Mucosa of rectum (tissue), 2 donors: Measurements from ENCODE around the gene RUNX3.
A peak's percentile ranks its signal among the peaks of the same experiment; 100 is the strongest.

ENCODE experiments used
- H3K27ac ChIP-seq, 2 donors: one replicate each; pipeline ENCODE4 v1.7.0; 2013; ENCODE audit warnings: inconsistent platforms in 2 of 2, low read depth in 2 of 2, low read length in 2 of 2
- H3K27me3 ChIP-seq, 2 donors: one replicate each; pipeline ENCODE4 v1.7.0; 2013; ENCODE audit warnings: low read length in 2 of 2; ENCODE audit not compliant: control insufficient read depth in 2 of 2, insufficient read depth in 2 of 2
- H3K36me3 ChIP-seq, 2 donors: one replicate each; pipeline ENCODE4 v1.7.0; 2013; ENCODE audit warnings: low read length in 2 of 2; ENCODE audit not compliant: control insufficient read depth in 2 of 2, insufficient read depth in 2 of 2
- H3K4me1 ChIP-seq, 2 donors: one replicate each; pipeline ENCODE4 v1.7.0; 2013; ENCODE audit warnings: low read length in 2 of 2, mild to moderate bottlenecking in 1 of 2; ENCODE audit not compliant: control insufficient read depth in 2 of 2, insufficient read depth in 2 of 2
- H3K4me3 ChIP-seq, 2 donors: one replicate each; pipeline ENCODE4 v1.7.0; 2013; ENCODE audit warnings: low read length in 2 of 2
- H3K9ac ChIP-seq, 2 donors: one replicate each; pipeline ENCODE4 v1.7.0; 2013; ENCODE audit warnings: low read length in 2 of 2, low read depth in 1 of 2, mild to moderate bottlenecking in 1 of 2
- H3K9me3 ChIP-seq, 2 donors: one replicate each; pipeline ENCODE4 v1.7.0; 2013; ENCODE audit warnings: low read length in 2 of 2; ENCODE audit not compliant: control insufficient read depth in 2 of 2
- donor health status: healthy.
- donor health status: Normal muscosa, but diverticular disease.

The RUNX3 gene

DNA sequence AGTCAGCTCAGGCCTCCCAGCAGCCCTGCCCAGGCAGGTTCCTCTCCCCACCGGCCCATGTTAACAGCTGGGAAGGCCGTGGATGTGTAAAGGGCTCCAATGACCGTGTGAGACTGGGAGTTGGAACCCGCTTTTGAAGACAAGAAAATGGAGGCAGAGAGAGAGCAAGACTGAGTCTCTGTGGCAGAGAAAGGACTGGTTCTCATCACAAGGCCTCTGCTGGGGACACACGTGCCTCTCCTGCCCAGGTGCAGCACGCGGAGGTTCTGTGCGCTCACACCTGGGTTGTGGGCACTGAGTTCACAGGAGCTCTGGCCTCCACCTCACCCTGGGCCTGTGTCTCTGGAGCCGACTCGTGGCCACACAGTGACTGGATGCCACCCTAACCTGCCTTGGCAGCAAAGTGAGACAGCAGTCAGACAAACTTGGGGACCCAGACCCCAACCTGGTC, 27.0 kb downstream of the RUNX3 start:
- Histone ChIP-seq H3K9me3 (no peaks in the 10 kb centered on the region), H3K27ac (no peak overlapping the region), H3K4me1 (peaks cover 4 to 5% of the 10 kb centered on the region in 2 donors), H3K4me3 (no peak overlapping the region), H3K9ac (no peak overlapping the region), H3K36me3 (peaks cover 0 to 5% of the 10 kb centered on the region in 2 donors), H3K27me3 (peaks cover 0 to 2% of the 10 kb centered on the region in 2 donors)

- Histone ChIP-seq H3K36me3 (peaks cover 0 to 2% of the 10 kb centered on the region in 2 donors), H3K4me1 (peaks cover 8 to 9% of the 10 kb centered on the region in 2 donors), H3K9me3 (no peaks in the 10 kb centered on the region), H3K27me3 (peaks cover 0 to 2% of the 10 kb centered on the region in 2 donors), H3K4me3 (no peak overlapping the region), H3K9ac (no peak overlapping the region), H3K27ac (no peak overlapping the region)
Measured at GRCh38 chr1:24902471-24902891, 27.6 kb downstream of the RUNX3 start.

DNA sequence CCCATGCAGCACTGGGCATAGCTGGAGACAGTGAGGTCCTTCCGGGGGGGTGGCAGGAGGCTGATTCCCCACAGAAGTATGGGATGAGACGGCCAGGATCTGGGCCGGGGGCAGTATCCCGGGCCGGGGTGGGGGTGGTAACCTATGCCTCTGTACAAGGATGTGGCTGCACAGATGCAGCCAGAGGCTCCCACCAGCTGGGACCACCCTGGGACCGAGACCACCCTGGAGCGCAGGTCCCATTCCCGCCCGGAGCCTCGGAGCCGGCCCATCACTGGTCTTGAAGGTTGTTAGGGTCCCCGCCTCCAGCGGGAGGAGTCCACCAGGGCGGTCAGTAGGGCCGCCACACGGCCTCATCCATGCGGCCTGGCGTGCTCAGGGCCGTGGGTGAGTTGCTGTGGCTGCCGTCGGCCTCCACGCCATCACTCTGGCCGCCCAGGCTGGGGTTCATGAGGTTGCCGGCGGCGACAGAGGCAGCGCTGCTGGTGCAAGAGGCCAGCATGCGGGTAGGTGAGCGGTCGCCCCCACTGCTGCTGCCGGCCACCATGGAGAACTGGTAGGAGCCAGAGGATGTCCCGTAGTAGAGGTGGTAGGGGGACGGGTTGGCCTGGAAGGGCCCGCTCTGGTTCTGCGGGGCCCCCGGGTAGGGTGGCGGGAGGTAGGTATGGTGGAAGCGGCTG, 28.1 kb downstream of the RUNX3 start:
- no peak overlapping the region for H3K9ac ChIP-seq
- H3K4me1 ChIP-seq: peaks cover 10 to 11% of the 10 kb centered on the region in 2 donors
- H3K36me3 ChIP-seq: peaks cover 0 to 2% of the 10 kb centered on the region in 2 donors
- H3K27ac ChIP-seq: no peak overlapping the region
- peaks cover 0 to 2% of the 10 kb centered on the region in 2 donors for H3K27me3 ChIP-seq
- no peak overlapping the region for H3K4me3 ChIP-seq
- no peaks in the 10 kb centered on the region for H3K9me3 ChIP-seq

DNA sequence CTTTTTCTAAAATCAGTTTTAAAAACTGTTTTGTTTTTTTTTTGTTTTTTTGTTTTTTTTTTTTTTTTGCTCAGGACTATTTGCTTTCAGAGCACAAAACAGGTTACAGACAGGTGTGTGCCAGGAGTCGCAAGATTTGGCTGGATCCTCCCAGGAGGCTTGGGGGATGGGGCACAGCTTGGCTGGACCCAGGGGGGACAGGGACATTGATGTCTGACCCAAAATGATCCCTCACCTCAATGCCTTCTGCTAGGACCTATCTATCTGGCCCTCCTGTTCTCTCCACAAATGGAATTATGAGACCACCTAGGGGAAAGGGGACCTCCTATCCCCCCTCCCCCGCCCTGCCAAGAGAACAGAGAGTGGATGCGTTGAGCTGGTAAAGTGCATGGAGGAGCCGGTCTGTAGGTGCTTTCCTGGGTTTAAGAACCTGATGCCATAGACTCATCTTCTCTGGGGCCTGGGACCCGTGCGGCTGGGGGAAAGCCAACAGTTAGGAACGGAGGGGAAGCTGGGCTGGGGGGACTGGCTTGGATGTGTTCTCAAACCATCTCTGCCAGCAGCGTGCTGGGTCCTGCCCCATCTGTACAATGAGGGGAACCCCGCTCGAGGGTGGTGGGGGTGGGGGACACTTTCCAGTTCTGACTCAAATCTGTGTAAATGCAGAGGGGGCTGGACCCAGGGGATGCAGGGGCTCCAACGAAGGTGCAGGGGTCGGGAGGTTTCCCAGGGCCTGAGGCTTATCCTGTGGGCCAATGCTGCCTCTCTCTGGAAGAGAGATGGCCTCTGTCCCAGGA, 28.9 kb downstream of the RUNX3 start:
- peaks cover 0 to 2% of the 10 kb centered on the region in 2 donors for H3K27me3 ChIP-seq

DNA sequence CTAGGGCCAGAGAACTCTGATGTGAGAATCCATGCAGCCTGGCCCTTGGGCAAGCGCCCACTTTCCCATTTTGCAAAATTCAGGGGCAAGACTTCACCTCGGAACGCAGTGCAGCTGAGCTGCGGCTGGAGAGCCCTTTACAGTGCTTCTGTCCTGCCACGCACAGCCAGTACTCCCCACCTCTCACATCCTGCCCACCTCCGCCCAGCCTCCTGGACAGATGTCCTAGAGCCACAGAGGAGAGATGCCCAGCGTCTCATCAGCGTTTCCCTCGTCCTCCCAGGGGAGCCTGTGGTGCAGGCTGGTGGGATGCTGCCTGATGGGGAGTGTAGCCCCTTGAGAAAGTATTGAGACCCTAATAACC, 29.6 kb downstream of the RUNX3 start:
- peaks cover 0 to 2% of the 10 kb centered on the region in 2 donors for H3K36me3 ChIP-seq

More for the DNA sequence above, 28.9 kb downstream of the RUNX3 start:
- H3K4me3 ChIP-seq: no peak overlapping the region
- H3K9me3 ChIP-seq: no peaks in the 10 kb centered on the region
- H3K4me1 ChIP-seq: peaks cover 10 to 11% of the 10 kb centered on the region in 2 donors
- H3K9ac ChIP-seq: no peak overlapping the region
- H3K27ac ChIP-seq: no peak overlapping the region
- peaks cover 0 to 2% of the 10 kb centered on the region in 2 donors for H3K36me3 ChIP-seq

DNA sequence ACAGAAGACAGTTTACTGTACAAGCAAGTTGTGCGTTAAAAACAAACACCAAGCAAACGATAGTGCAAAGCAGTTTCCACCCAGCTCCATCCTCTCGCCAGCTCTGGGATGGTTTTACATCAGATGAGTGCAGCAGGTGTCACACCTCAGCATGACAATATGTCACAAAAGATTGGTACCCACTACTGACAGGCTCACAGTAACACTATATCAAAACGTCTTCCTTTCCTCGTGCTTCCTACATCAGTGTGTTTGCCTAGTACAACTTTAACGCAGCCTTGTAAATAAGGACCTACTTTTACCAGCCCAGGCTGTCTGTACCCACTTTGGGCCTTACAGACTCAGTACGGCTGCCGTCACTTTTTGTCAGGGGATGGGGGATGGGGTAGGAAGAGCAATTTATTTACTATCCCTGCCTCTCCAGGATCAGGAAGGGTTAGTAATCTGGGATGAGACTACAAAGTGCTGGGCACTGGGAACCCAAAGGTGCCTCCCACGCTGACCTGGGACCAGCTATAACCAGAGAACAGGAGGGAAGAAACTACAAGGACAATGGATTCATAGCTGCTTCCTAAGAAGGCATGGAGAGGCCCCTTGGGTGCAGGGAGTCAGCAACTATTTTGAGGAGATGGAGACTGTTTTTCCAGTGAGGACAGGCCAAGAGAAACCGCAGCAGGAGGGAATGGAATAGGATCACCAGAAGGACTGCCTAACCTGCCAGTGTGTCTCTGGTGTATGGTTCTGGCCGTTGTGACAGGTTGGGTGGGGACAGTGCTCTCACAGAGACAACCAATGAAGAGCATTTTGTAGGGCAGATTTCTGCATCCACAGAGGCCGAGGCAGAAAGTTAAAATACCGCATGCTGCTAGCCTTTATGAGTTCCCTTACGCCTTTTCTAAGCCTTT, 30.2 kb downstream of the RUNX3 start:
- Histone ChIP-seq H3K9ac (no peak overlapping the region), H3K9me3 (no peaks in the 10 kb centered on the region), H3K4me3 (no peak overlapping the region), H3K27me3 (peaks cover 0 to 2% of the 10 kb centered on the region in 2 donors), H3K4me1 (peaks cover 10 to 11% of the 10 kb centered on the region in 2 donors), H3K36me3 (peaks cover 0 to 2% of the 10 kb centered on the region in 2 donors), H3K27ac (no peak overlapping the region)

More for the DNA sequence above, 29.6 kb downstream of the RUNX3 start:
- H3K9ac ChIP-seq: no peak overlapping the region
- H3K4me1 ChIP-seq: peaks cover 10 to 11% of the 10 kb centered on the region in 2 donors
- H3K9me3 ChIP-seq: no peaks in the 10 kb centered on the region
- no peak overlapping the region for H3K4me3 ChIP-seq
- H3K27ac ChIP-seq: no peak overlapping the region
- H3K27me3 ChIP-seq: peaks cover 0 to 2% of the 10 kb centered on the region in 2 donors

- no peak overlapping the region for H3K27ac ChIP-seq
- peaks cover 0 to 2% of the 10 kb centered on the region in 2 donors for H3K27me3 ChIP-seq
- peaks cover 10 to 15% of the 10 kb centered on the region in 2 donors for H3K4me1 ChIP-seq
- no peak overlapping the region for H3K9ac ChIP-seq
- no peaks in the 10 kb centered on the region for H3K9me3 ChIP-seq
- H3K4me3 ChIP-seq: no peak overlapping the region
- H3K36me3 ChIP-seq: peaks cover 0 to 2% of the 10 kb centered on the region in 2 donors
Measured at GRCh38 chr1:24898909-24899439, 31.1 kb downstream of the RUNX3 start.

DNA sequence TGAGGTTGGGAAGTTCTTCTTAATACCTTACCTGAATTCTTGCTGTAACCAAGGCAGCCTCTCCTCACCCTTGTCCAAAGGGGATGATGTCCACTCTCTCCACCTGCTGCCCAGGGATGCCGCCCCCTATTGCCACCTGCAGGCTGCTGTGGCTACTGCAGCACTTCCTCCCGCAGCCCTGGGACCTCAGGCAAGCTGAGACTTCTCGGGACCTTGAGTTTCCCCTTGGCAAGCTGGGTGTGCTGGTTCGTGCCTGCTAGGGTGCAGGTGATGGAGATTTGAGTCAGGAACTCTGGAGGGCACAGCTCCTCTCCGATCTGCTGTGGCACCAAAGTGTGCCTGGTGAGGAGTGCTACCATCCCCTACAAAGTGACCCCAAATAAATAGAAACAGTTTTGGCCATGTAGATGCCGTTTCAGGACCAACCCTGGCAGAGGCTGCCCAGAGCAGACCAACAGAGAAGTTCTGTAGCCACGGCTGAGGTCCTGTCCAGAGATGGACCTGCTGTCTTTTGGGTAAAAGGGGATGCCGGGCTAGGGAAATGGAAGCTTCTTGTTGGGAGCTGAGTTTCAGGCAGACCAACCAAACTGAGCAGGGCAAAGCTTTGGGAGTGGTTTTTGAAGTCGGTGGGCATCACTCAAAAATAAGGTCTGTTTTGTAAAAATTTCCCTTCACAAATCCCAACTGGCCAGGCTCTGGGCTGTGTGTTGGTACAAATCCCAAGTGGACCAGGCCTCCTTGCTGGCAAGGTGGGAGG, 31.7 kb downstream of the RUNX3 start:
- H3K9ac ChIP-seq: peak overlapping the region in 1 of 2 donors; percentile 1
- H3K4me1 ChIP-seq: peaks cover 15 to 20% of the 10 kb centered on the region in 2 donors
- H3K36me3 ChIP-seq: peaks cover 0 to 2% of the 10 kb centered on the region in 2 donors
- no peak overlapping the region for H3K4me3 ChIP-seq
- H3K27me3 ChIP-seq: peaks cover 0 to 2% of the 10 kb centered on the region in 2 donors
- no peaks in the 10 kb centered on the region for H3K9me3 ChIP-seq
- no peak overlapping the region for H3K27ac ChIP-seq
